Gastrocnemius medialis (tissue), 4 donors: ENCODE data around the gene G6PC1.

Experiments used
- POLR2A ChIP-seq, 2 donors: fragments of 450-650 bp; IDR thresholded peaks; one replicate each; pipeline ENCODE4 v1.6.1; 2017; ENCODE audit warnings: antibody characterized with exemption in 2 of 2, mild to moderate bottlenecking in 2 of 2, moderate library complexity in 2 of 2
- TF ChIP-seq, protein P1 (sequence below), 5 experiments: fragments of 450-650 bp in 3 of 5; fragments of 200-600 bp in 2 of 5; sonication (generic) in 2 of 5; IDR thresholded peaks in 4 of 5; conservative IDR thresholded peaks in 1 of 5; 1 replicate in 4 of 5; 2 replicates in 1 of 5; pipeline ENCODE4 v1.5.1; 2016 to 2019; ENCODE audit warnings: antibody characterized with exemption in 5 of 5, mild to moderate bottlenecking in 3 of 5, moderate library complexity in 3 of 5

- TF ChIP-seq, protein P1, sequence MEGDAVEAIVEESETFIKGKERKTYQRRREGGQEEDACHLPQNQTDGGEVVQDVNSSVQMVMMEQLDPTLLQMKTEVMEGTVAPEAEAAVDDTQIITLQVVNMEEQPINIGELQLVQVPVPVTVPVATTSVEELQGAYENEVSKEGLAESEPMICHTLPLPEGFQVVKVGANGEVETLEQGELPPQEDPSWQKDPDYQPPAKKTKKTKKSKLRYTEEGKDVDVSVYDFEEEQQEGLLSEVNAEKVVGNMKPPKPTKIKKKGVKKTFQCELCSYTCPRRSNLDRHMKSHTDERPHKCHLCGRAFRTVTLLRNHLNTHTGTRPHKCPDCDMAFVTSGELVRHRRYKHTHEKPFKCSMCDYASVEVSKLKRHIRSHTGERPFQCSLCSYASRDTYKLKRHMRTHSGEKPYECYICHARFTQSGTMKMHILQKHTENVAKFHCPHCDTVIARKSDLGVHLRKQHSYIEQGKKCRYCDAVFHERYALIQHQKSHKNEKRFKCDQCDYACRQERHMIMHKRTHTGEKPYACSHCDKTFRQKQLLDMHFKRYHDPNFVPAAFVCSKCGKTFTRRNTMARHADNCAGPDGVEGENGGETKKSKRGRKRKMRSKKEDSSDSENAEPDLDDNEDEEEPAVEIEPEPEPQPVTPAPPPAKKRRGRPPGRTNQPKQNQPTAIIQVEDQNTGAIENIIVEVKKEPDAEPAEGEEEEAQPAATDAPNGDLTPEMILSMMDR (IDR thresholded peaks at IDR 0.05 in 4 of 5, conservative IDR thresholded peaks at IDR 0.05 in 1 of 5): no peak
- no peak for TF ChIP-seq POLR2A (IDR thresholded peaks at IDR 0.05)
Measured at GRCh38 chr17:42853597-42853967, 47.0 kb upstream of the G6PC1 start.
